ENCODE measurements around the gene CASP2. TPM values are rescaled to one million over a fixed set of nuclear protein-coding genes. Genes with fewer than 3 reads are reported as not detected.

Gene CASP2
- total RNA-seq, 6 experiments from 2014 or later, result 22.4 to 29.6 (median 25.0) TPM

- DNase-seq, result no peak
These were observed 34.8 kb downstream of the CASP2 start for GRCh38 chr7:143322760-143323633.

GRCh38 chr7:143323653-143324052 is 35.5 kb downstream of the CASP2 start:
- H3K36me3 Mint-ChIP-seq (ENCODE audit: low read depth), result no peaks in the 10 kb centered on the region
- no peaks in the 10 kb centered on the region for H3K9me3 Mint-ChIP-seq
- peaks cover 13% of the 10 kb centered on the region for H3K27me3 Mint-ChIP-seq (ENCODE audit: insufficient read depth)
- DNase-seq, result no peak
- H3K27ac Mint-ChIP-seq, result no peak overlapping the region
- H3K4me1 Mint-ChIP-seq (ENCODE audit: low read depth), result peaks cover 16% of the 10 kb centered on the region
- TF ChIP-seq CTCF (IDR thresholded peaks at IDR 0.05), result no peak
- H3K4me3 Mint-ChIP-seq, result no peak overlapping the region

More at GRCh38 chr7:143322760-143323633, 34.8 kb downstream of the CASP2 start:
- peaks cover 16% of the 10 kb centered on the region for H3K4me1 Mint-ChIP-seq (ENCODE audit: low read depth)
- H3K4me3 Mint-ChIP-seq, result no peak overlapping the region
- no peaks in the 10 kb centered on the region for H3K36me3 Mint-ChIP-seq (ENCODE audit: low read depth)
- H3K9me3 Mint-ChIP-seq, result no peaks in the 10 kb centered on the region
- no peak for TF ChIP-seq CTCF (IDR thresholded peaks at IDR 0.05)
- peaks cover 16% of the 10 kb centered on the region for H3K27me3 Mint-ChIP-seq (ENCODE audit: insufficient read depth)
- H3K27ac Mint-ChIP-seq, result no peak overlapping the region

DNA sequence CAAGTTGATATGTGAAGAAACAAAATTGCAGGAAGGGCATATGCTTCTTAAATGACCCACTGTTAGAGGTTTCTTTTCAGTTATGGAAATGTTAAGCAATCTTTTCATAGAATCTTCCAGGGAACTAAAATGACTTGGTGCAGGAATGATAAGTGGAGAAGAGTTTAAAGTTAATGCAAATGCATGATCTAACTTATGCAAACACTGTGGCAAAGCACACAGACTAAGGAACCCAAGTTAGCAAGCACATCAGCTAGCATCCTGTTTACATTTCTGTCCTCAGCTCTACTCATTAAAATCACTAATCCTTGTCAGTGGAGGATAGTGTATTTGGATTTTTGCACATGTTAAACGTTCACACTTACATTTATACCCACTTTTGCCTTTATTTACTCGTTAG is 37.1 kb downstream of the CASP2 start:
- DNase-seq, result no peak
- no peak overlapping the region; the same call in 1 of the 2 replicates for H3K27ac Mint-ChIP-seq

DNA sequence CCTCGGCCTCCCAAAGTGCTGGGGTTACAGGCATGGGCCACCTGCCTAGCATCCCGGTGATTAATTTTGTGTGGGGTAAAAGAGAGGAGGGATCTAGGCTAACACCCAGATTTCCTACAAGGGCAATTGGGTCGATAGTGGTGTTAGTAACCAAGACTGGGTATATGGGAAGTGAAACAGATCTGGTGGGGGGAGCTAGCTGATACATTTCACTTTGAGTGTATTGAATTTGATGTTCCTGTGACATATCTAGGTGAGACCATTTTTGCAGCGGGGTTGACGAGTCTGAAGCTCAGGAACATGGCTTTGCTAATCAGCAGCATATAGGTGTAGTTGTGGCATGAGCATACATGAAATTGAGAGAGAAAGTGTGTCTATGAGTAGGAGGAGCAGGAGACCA is 39.8 kb downstream of the CASP2 start:
- no peaks in the 10 kb centered on the region for H3K9me3 Mint-ChIP-seq
- TF ChIP-seq CTCF (IDR thresholded peaks at IDR 0.05), result no peak
- H3K36me3 Mint-ChIP-seq (ENCODE audit: low read depth), result no peaks in the 10 kb centered on the region
- H3K4me3 Mint-ChIP-seq, result no peak overlapping the region
- no peak for DNase-seq
- peaks cover 3% of the 10 kb centered on the region for H3K27me3 Mint-ChIP-seq (ENCODE audit: insufficient read depth)
- no peak overlapping the region for H3K27ac Mint-ChIP-seq
- peaks cover 28% of the 10 kb centered on the region for H3K4me1 Mint-ChIP-seq (ENCODE audit: low read depth)

More for the DNA sequence above, 37.1 kb downstream of the CASP2 start:
- Mint-ChIP-seq H3K4me1 (ENCODE audit: low read depth) (peaks cover 16% of the 10 kb centered on the region), H3K4me3 (no peak overlapping the region), H3K9me3 (no peaks in the 10 kb centered on the region), H3K36me3 (ENCODE audit: low read depth) (no peaks in the 10 kb centered on the region), H3K27me3 (ENCODE audit: insufficient read depth) (peaks cover 7% of the 10 kb centered on the region)
- TF ChIP-seq CTCF (IDR thresholded peaks at IDR 0.05), result no peak

DNA sequence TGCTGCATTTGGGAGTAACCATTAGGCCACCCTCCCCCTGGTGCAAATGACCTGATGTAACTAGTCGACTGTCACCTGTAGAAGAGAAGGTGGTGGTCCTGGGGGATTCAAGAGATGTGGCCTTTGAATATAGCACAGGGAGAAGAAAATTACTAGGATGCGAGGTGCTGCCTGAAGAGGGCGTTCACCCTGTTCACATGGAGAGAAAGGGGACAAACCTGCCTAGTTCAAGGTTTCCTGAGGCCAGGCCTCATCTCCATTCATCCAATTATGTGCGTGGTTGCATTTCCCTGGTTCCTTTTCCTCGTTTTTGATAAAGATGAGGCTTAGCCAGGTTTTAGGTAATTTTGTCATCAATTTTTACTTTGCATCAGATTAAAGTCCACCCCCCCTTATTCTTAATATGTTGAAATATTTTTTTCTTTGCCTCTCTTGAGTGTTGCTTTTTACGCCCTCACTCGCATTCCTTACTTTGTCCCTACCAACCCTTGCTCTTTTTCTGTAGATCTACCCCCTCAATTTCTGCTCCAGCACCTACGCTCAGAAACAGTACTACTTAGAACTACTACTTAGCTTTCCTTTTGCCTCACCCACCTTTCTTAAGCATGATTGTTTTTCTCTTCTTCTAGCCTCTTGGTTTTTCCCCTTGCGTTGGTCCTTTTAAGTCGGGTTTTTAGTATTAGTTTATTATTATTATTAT is 41.5 kb downstream of the CASP2 start:
- no peaks in the 10 kb centered on the region for H3K9me3 Mint-ChIP-seq
- H3K4me3 Mint-ChIP-seq, result no peak overlapping the region
- H3K27me3 Mint-ChIP-seq (ENCODE audit: insufficient read depth), result peaks cover 3% of the 10 kb centered on the region; the same call in 1 of the 2 replicates
- peak; percentile 29; the same call in 1 of the 2 replicates for TF ChIP-seq CTCF (IDR thresholded peaks at IDR 0.05)
- H3K36me3 Mint-ChIP-seq (ENCODE audit: low read depth), result no peaks in the 10 kb centered on the region
- H3K27ac Mint-ChIP-seq, result no peak overlapping the region
- H3K4me1 Mint-ChIP-seq (ENCODE audit: low read depth), result peaks cover 32% of the 10 kb centered on the region
- DNase-seq, result no peak
